ELR (cell line): ENCODE measurements around the gene PSMB3.

ENCODE experiments used
- DNase-seq: peaks from one replicate; pipeline ENCODE4 v3.0.0-alpha.2; 2015; ENCODE audit warnings: low read depth

Gene PSMB3

GRCh38 chr17:38733982-38734973 is 18.3 kb upstream of the PSMB3 start:
- DNase-seq = peak; percentile 41

DNA sequence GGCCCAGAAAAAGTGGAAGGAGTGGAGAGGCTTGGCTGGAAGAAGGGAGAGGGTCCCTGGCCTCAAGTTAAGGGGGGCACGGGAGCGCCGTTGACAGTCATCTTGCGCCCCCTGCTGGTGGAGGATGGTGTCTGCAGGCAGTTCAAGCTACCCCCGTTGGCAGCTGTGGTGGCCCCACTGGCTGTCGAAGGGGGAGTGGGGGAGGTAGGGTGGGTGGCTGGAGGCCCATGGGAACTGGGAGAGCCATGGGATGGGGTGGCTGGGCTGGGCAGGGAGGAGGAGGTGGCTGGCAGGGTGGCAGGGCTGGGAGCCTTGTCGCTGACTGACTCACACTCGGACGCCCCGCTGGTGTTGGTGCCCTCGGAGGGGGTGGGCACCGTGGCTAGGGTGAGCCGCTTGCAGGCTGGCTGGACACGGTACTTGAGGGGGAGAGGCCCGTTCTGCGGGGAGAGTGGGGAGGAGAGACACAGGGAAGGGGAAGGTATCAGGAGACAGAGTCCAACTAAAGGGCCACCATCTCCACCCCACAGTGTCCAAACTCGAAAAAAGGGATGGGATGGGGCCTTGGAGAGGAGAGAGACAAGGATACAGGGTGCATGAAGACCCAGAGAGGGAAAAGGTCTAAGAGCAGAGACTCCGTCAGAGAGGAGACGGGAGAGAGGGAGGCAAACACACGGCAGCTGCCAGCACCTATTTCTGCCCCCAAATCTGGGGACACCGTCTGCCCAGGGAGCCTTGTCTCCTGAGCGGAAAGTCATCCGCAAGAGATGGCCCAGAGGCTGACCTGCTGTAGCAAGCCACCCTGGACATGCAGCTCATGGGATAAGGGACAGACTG is 17.2 kb upstream of the PSMB3 start:
- DNase-seq = peak; percentile 62

DNA sequence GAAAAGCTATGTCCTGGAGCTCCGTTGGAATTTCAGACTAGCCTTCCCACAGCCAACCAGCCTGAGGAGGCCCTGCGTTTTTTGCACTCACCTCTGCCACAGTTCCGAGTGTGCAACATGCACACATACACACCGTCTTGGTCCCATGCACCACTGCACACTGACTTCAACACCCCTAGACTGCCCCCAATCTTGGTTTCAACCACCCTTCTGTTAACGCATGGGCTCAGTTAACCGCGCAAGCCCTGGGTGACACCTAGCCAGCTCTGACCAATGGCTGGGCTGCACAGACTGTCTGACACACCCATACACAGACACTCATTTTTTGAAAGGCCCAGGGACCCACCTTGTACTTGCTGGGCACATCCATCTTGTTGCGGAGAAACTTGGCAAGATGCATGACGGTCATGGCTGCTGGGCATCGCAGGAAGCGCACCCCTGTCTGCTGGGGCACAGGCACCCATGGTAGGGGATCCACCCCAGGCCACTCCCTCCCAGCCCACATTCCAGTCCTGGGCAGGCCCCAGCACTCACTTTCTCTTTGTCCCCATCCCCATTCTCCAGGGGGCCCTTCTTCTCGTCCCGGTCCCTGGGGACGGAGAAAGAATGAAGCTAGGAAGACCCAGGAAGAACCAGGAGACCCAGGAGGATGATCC is 14.4 kb upstream of the PSMB3 start:
- no peak for DNase-seq

GRCh38 chr17:38738686-38739085 is 13.9 kb upstream of the PSMB3 start:
- DNase-seq = no peak

DNA sequence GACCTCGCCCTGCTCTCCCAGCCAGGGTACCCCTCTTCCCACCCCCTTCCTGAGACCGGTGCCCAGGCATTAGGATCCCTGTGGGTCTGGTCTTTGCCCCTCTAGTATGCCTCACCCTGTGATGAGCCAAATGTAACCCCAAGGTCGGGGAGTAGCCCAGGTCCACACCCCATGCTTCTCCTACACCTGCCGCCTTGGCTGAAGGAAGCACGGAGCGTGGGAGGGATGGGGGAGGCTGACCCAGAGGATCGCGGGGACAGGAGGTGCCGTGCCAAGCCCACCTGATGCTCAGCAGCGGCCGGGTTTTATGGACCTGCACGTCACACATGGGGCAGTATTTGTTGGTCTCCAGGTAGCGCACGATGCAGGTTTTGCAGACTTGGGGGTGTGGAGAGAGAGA is 13.2 kb upstream of the PSMB3 start:
- DNase-seq = no peak

GRCh38 chr17:38740044-38740443 is 12.5 kb upstream of the PSMB3 start:
- no peak for DNase-seq

GRCh38 chr17:38740806-38741205 is 11.7 kb upstream of the PSMB3 start:
- DNase-seq = no peak

GRCh38 chr17:38741461-38741860 is 11.1 kb upstream of the PSMB3 start:
- DNase-seq = no peak

GRCh38 chr17:38741921-38742410 is 10.6 kb upstream of the PSMB3 start:
- DNase-seq = no peak

- DNase-seq = peak; percentile 60
Measured at GRCh38 chr17:38742411-38743308, 9.9 kb upstream of the PSMB3 start.

- no peak for DNase-seq
Measured at GRCh38 chr17:38743556-38744171, 8.9 kb upstream of the PSMB3 start.

GRCh38 chr17:38745545-38745944 is 7.0 kb upstream of the PSMB3 start:
- peak; percentile 16 for DNase-seq

GRCh38 chr17:38746004-38746848 is 6.3 kb upstream of the PSMB3 start:
- DNase-seq = no peak

DNA sequence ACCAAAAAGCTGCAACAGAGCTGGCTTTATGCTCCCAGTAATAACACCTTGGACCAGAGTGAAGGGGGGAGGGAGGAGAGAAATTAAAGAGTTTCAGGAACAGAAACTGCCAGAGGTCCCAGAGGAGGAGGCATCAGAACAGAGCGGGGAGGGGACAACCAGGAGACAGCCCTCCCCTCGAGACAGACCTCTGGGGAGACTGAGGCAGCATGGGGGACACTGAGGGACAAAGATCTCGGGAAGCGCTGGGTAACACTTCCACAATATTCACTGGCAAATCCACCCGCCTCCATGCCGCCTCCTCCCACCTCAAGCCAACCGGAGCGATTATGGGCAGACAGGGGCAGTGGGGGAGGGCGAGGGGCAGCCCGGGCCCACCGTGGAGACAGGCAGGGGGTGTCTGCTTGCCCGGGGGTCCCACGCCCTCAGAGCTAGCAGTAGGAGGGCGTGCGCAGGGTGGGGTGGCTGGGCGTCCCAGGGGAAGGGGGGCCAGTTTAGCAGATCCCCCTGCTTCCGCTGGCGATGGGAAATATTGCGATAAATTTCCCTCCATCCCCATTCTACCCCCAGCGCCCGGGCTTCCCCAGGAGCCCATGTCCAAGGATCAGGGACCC is 5.6 kb upstream of the PSMB3 start:
- peak; percentile 17 for DNase-seq

GRCh38 chr17:38747463-38748148 is 4.9 kb upstream of the PSMB3 start:
- DNase-seq = peak; percentile 42

- peak; percentile 94 for DNase-seq
Measured at GRCh38 chr17:38748149-38748891, 4.2 kb upstream of the PSMB3 start, which contains the start of gene PCGF2. Gene PCGF2, minus strand, starts transcription at chr17:38748336. Its CDS starts 7,934 bp downstream, at chr17:38740402.

GRCh38 chr17:38748892-38749222 is 3.7 kb upstream of the PSMB3 start:
- DNase-seq = no peak
